ENCODE results near the gene CSNK2A2.

Gene CSNK2A2

DNA sequence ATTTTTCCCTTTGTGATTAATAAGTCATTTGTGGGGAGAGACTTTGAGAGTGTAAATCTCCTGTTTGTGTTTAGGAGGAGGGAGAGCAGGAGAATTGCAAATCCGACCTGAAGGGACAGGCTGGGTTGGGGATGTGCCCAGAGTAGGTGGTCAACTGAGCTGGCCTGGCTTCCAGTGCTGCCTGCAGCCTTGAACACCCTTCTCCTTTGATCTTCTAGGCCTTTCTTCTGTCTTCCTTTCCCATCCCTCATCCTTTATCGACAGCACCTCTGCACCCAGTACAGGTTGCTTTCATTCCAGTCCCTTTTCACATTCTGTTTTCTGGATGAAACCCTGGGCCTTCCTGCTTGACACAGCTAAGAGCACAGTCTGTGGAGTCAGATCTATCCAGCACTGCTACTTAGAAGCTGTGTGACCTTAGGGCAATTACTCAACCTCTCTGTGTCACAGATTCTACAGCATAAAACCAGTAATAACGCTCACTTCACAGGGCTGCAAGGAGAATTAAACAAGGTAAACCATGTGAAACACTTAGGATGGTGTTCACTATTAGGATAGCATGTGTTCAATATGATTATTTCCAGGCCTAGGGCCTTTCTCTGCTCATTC, 1.0 kb upstream of the CSNK2A2 start:
- DNase-seq = no peak

DNA sequence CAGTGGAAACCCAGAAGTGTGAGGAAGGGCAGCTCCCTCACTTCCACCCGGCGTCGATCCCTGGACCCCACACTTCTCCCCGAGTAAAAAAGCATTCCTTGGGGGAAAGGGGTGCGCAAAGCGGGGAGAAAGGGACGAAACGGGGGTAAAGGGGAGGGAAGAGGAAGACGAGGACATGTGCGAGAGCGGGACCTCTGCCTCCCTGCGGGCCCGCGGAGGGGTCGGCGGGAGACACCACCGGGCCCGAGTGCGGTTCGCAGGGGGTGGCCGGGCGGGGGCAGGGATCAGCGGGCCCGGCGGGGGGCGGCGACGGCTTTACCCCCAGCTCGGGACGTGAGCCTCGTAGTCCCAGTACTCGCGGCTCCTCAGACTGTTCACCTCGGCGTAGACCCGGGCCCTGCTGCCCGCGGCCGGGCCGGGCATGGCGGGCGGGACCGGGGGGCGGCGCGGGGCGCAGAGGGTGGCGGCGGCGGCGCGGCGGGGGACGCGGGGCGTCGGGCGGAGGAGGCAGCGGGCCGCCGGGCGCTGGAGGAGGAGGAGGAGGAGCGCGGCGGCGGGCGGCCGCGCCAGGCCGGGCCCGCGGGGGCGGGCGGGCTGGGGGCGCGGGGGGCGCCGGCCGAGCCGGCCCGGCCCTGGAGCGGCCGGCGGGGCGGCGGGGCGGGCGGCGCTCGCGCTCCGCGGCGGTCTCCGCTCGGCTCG, 443 bp downstream of the CSNK2A2 start:
- DNase-seq = no peak

DNA sequence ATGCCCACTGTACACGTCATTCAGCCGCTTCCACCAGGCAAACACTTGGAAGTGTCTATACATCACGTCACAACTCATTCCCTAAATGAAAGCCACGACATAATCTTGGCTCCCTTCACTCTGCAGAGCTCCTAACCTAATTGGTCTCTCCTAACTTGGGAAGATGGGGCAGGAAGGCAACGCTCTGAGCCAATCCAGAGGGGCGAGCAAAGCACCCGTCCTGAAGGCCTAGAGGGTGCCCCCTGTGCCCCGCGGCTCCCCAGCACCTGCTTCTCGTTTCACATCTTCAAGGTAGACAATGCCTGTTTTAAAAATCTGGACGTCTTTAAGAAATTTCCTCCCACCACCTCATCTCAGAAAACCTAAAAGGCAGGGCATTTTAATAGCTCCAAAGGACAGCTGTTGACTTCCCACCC, 1.0 kb downstream of the CSNK2A2 start:
- no peak for DNase-seq

DNA sequence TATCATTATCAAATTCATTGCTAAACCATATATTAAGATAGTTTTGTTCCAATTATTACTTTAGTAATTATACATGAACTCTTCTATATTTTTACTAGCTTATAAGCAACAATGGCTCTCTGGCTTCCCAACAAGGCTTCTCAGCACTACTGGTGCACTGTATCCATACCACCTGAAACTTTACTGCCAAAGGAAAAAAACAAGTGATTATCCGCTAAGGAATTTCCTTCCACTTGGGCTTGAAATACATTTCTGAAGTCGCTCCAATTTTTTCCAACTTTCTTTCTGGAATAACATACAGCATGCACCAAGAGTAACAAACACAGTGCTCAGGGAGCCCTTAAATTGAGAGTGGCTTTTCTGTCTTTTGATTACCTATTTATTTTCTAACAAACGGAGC, 2.1 kb downstream of the CSNK2A2 start:
- no peak for DNase-seq

DNA sequence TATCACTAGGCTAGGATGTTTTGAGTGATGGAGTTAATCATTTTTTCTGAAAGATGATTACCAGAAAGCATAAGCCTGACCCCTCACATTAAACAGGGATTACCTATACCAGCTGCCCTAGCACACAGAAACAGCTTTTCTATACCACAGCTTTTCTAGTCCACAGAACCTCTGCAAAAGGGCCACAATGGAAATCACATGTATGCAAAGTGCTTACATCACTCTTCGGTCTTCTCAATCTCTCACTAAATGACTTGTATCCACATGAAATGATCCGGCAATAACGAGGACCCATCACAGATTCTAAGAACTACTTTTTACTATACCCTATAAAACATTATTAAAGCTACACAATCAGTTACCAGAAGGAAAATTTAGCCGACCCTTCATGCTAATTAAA, 2.6 kb downstream of the CSNK2A2 start:
- DNase-seq = no peak

DNA sequence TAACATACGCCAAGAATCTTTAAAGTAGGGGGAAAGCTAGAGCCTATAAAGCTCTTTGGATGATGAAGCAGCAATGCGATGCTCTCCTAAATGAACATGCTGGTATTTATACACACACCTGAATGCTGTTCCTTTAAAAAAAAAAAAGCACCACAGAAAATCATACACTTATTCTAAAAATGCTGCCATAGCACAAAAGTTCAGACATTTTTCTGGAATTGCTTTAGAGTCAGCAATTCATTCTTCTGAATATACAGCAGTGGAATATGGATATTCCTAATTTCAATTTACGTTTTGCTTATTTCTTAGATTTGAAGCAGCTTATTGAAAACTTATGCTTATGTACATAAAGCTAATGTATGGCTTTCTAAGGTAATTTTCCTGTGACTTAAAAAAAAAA, 3.1 kb downstream of the CSNK2A2 start:
- no peak for DNase-seq

DNA sequence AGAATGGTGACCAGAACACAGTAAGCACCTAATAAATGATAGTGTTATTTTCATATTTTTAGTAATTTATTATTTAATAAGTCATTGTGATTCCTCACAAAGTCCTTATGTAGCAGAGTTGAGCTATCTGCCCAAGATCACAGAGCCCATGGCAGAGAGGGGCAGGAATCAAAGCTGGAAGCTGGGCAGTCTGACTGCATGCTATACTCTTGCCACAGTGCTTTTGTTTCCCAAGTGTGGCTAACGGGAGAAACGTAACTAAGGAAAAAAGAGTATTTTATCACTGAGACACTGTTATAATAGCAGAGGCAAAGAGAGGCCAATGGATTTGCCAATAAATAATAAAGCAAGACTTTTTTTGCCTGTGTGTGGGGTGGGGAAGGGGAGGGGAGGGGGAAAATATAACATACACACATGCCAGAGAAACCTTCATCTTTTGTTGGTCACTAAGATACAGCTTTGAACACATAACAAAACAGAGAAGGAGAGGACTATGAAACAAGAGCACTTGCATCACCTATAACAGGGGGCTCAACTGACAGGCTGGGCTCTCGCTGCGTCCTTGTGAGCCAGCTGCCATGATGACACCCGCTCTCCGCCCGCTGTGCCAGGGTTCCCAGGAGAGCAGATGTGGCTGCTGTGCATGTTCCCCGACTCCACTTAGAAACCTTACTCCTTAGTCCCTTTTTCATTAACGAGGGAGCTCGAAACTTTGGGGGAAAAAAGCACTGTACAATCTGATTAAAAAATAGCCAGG, 10.1 kb downstream of the CSNK2A2 start:
- no peak for DNase-seq

DNA sequence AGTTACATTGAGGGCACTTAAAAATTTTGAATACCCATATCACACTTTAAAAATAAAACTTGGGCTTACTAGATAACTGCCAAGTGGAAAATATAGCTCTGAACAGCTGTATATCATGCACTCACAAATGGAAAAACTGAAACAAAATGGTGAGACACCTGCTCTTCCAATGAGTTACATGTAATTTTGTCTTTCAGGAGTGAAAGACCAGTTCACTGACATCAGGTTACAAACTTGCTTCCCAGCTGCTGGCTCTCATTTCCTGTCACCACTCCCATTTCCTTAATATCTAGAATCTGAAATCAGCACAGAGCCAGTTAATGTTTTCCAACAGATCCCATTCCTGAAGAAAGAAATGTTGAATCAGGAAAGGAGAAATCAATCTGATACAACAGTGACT, 10.8 kb downstream of the CSNK2A2 start:
- no peak for DNase-seq

DNA sequence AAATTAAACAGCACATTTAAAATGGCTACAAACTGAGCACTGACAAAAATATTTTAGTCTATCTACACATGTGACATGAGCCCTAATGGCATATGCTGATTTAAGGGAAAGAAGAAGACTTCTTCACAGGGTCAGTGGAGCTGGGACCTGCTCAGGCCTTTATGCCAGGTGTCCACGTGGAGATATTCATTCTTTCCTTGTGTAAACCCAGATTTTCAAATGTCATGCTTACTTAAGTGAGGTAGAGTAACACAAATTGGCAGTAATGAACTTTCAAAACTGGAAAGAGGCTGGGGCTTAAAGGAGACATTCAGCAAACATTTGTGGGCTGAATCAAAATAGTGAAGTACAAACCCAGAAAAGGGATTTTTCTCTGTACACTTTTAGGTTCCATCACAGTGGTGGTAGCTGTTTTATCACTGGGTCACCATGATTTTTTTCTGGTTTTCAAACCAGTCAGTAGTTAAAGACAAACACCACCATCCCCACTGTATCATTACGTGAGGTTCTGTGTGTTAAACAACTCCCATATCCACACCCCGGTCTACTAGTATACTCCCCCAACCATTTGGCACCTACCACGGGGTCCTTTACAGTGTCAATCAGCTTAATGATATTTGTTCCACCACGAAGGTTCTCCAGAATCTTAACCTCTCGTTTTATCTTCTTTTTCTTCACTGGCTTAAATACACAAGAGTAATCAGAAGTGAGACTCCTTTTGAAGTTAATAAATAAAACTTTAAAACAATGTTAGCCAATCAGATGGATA, 11.5 kb downstream of the CSNK2A2 start:
- no peak for DNase-seq

DNA sequence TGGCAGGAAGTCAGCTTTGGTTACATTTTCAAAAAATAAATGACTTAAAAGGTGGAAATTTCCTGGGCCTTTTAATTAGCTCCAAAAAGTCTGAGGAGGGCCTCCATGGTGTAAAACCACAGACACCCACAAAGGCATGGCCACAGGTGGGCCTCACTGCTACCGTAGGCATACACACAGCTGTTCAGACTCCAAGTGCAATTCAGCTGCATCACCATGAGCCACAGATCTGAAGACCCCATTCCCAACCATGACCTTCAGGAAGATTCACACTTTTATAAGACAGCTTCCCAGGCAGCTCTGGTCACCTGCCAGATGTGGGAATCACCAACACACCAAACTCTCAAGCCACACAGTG, 20.6 kb downstream of the CSNK2A2 start:
- DNase-seq = no peak

DNA sequence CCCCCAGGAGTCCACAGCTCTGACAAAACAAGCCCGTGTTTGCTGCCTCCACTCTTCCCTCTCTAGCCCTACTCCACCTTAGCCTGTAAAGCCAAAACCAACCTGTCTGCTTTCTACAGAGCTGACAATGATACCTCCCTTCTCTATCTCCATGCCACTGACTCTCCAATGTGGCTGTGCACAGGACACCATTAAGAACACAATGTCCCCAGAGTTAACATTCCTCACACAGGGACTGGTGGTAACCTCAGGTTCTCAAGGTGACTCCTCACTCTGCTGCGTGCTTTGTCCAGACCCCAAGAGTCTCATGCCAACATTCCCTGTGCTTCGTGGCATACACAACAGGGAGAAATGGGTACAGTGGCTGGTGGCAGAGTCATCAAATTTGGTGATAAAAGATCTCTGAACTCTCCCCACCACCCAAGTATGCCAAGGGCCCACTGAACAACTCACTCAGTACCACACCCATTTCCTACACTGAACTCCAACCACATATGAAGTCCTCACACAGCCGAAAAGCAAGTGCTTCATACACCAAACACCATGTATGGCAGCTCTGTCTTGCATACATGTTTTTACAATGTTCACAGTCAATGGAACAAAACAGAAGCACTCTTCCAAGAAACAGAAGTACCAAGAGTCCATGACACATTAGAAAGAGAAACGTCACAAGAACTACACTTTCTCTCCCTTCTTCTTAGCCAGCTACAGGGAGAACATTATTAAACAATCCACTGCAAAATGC, 21.1 kb downstream of the CSNK2A2 start:
- DNase-seq = no peak

DNA sequence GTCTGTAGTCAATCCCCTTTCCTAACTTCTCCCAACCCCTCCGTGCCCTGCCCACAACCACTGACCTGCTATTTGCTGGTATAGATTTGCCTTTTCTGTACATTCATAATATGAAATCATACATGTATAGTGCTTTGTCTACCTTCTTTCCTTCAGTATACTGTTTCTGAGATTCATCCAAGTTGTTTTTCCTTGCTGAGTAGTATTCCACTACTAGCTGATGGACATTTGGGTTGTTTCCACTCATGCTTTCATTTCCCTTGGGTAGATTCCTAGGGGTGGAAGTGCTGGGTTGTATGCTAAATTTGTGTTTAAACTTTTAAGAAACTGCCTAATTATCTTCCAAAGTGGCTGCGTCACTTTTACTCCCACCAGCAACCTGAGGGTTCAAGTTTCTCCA, 27.7 kb downstream of the CSNK2A2 start:
- DNase-seq = no peak

DNA sequence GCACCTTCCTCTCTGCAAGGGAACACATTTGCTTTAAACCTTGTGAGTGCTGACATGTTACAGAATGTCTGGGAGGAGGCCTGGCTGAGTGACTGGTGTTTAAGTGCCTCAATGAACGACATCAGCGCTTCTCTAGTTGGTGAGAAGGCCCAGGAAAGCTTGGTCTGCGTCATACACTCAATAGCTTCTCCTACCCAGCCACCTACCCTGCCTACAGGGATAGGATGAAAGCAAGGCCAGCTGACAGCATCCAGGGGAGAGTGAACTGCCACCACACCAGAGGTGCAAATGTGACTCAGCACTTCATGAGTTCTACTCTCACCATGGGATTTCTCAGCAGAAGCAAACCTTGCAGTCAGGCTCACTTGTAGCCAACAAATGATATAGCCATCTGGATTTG, 37.1 kb downstream of the CSNK2A2 start:
- no peak for DNase-seq

DNA sequence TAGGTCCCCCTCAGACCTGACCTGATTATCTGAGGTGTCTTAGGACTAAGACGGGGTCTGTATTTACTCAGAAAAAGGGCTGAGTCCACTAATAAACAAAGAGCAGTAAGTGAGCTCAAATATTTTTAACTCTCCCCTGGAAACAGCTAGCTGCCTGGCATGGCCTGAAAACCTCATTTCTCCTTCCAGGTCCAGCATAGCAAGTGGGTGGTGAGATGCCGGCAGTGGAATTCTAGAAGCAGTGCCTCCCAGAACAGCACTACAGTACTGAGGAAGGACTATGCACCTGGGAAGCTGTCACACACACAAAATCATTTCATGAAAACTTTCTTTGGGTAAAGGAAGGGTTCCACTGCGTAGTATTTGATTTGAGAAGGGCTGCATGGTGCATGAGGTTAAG, 39.2 kb downstream of the CSNK2A2 start:
- DNase-seq = no peak

DNA sequence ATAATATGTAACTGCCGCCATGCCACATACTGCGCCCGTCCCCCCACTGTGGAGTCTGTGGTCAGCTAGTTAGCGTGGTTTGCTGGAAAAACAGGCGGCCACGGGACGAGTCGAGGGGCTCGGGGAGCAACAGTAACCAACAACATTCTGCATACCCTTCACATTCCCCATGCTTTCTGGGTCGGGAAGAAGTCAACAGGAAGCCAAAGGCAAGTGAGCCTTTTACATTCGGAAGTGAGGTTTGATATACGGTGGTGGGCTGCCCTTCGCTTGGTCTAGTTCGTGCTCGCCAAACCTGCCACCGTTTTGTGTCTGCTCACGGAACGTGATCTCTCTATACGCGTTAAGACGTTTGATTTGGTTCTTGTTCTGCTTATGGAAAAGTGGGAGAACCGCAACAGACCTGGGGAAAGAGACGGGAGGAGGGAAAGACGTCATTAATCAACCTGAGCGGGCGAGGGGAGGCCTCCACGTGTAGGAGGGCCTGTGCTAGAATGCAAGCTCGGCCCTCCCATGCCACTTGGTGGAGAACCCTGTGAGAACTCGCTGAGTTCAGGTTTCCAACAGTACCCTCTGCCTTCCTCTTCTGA, 39.9 kb downstream of the CSNK2A2 start:
- DNase-seq = no peak

DNA sequence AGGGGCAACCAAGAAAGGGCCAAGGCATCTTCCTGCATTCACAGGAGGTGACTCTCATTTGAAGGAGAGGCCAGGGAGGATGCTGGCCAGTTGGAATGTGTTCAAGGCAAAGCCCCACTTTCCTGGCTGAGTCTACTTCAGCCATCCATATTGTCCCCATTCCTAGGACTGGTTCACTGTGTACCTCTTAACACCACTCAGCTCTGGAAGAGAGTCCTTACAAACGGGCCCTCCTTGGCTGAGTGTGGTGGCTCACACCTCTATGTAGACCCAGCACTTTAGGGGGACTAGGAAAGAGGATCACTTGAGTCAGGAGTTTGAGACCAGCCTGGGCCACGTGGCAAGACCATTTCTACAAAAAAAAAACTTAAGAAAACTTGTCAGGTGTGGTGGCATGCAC, 40.7 kb downstream of the CSNK2A2 start:
- no peak for DNase-seq

DNA sequence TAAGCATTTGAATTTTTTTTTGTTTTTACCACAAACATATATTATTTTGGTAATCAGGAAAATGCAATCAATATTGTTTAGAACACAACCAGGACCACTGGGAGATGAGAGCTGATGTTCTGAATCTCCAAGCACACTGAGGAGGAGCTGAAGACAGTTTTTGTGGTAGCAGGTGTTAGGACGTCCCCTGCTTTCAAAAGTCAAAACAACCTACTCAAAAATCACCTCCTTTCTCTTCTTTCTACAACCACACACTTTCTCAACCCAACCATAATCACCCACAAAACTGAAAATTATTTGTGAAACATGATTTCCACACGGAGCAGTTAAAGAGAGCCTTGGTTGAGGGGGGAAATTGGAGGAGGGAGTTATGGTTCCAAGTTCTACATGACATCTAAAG, 42.1 kb downstream of the CSNK2A2 start:
- no peak for DNase-seq

DNA sequence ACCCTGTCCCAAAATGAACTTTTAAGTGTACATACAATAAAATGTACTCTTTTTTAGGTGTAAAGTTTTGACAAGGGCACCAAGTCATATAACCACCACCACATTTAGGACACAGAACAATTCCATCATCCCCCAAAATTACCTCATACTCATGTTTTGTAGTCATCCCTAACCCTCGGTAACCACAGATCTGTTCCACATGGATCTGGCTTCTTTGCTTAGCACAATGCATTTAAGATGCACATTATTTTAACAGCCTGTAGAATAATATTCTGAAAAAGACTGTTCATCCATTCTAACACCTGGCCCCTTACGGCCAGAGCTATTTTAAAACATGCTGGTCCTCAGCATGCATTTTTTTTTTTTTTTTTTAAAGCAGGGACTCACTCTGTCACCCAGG, 43.6 kb downstream of the CSNK2A2 start:
- DNase-seq = no peak

DNA sequence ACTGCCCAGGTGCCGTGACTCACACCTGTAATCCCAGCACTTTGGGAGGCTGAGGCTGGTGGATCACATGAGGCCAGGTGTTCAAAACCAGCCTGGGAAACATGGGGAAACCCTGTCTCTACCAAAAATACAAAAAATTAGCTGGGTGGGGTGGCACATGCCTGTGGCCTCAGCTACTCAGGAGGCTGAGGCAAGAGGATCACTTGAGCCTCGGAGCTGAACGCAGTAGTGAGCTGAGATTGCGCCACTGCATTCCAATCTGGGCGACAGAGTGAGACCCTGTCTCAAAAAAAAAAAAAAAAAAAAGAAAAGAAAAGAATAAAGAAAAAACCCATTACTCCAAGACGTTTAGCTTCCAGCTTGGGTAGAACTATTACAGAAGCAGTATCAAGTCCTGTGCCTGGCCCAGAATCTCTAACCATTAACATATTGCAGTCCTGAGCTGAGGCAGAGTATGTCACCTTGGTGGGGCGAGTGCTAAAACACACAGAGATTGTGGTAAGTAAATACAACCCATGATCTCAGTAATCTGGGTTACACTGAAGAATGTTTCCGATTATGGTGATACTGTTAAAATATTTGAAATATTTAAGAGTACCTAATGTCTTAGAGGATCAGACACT, 45.5 kb downstream of the CSNK2A2 start:
- DNase-seq = no peak

DNA sequence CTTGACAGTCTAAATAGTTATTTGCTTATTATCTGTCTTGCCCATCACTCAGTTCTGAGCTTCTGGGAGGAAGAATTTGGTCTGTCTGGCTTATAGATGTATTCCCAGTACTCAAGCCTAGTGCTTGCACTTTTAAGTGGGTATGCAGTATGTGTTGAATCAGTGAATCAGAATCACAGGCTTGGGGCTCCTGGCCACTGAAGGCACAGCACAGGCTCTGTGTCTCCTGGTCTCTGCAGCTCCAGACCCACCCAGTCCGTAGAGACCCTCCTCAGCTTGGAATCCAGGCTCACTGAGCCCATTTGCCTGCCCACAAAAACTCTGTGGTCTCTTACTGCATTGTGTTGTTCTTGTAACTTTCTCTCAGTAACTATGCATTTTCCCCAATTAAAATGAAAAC, 49.4 kb downstream of the CSNK2A2 start:
- no peak for DNase-seq

DNA sequence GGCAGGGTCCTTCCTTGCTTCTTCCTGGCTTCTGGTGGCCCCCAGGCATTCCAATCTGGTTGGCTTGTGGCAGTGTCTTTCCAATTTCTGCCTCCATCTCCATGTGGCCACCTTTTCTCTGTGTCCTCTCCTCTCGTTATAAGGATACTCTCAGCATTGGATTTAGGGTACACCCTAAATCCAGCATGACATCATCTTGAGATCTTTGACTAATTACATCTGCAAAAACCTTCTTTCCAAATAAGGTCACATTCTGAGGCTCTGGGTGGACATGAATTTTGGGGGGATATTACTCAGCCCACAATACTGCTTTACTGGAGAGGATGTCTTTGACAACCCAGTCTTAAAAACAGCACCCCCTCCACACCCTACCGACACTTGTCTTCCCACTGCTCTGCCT, 49.8 kb downstream of the CSNK2A2 start:
- no peak for DNase-seq

DNA sequence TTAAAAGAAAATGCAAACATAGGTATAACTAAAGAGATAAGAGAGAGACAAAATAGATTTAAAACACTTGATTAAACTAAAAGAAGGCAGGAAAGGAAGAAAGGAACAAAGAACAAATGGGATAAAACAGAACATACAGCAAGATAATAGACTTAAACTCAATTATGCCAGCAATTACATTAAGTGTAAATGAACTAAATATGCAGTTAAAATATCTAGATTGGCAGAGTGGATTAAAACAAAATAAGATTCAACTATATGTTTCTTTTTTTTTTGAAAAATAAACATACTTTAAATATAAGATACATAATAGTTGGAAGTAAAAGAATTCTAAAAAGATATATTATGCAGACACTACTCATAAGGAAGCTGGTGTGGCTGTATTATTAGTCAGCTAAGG, 59.1 kb downstream of the CSNK2A2 start:
- DNase-seq = no peak
